ENCODE data around the gene RBMS1. TPM values are rescaled to one million over a fixed set of nuclear protein-coding genes. Genes with fewer than 3 reads are reported as not detected.

The RBMS1 gene
- total RNA-seq, 2 experiments from 2014 or later = 35.8 to 38.6 TPM

GRCh38 chr2:160299540-160299939 lies 194.1 kb downstream of the RBMS1 start:
- Mint-ChIP-seq H3K9me3 (no peaks in the 10 kb centered on the region), H3K4me1 (ENCODE audit: low read depth) (peaks cover 79% of the 10 kb centered on the region), H3K36me3 (ENCODE audit: low read depth) (peaks cover 60% of the 10 kb centered on the region), H3K27ac (peak overlapping the region; percentile 68), H3K27me3 (no peaks in the 10 kb centered on the region), H3K4me3 (no peak overlapping the region)
- CTCF ChIA-PET = interaction anchor here (1.4 to 1.6 kb wide), 2 partner anchors 18 to 22 kb away, joined by 3 to 4 read pairs; no protein-coding TSS in a partner anchor
- POLR2A ChIA-PET = no interaction called here
- TF ChIP-seq CTCF (IDR thresholded peaks at IDR 0.05) = no peak
- intact Hi-C loops (cut with micrococcal nuclease) = no loop called here
- ATAC-seq (peak; percentile 37), DNase-seq (peak; percentile 17)

- CTCF ChIA-PET = interaction anchor here (1.6 kb wide), 1 partner anchor 23 kb away, joined by 4 read pairs; no protein-coding TSS in a partner anchor
- Mint-ChIP-seq H3K9me3 (no peaks in the 10 kb centered on the region), H3K4me1 (ENCODE audit: low read depth) (peaks cover 83% of the 10 kb centered on the region), H3K36me3 (ENCODE audit: low read depth) (peaks cover 61% of the 10 kb centered on the region), H3K4me3 (no peak overlapping the region), H3K27me3 (no peaks in the 10 kb centered on the region), H3K27ac (no peak overlapping the region)
- no peak for TF ChIP-seq CTCF (IDR thresholded peaks at IDR 0.05)
- intact Hi-C loops (cut with micrococcal nuclease) = no loop called here
- POLR2A ChIA-PET = no interaction called here
- DNase-seq (no peak), ATAC-seq (no peak)
Observed at GRCh38 chr2:160298960-160299359, 194.6 kb downstream of the RBMS1 start.

GRCh38 chr2:160295519-160296207 lies 197.9 kb downstream of the RBMS1 start:
- H3K4me3 Mint-ChIP-seq = no peak overlapping the region
- ChIA-PET CTCF (interaction anchor here (0.7 to 2.0 kb wide), 5 partner anchors 17 to 185 kb away, joined by 3 to 8 read pairs (median 3); no protein-coding TSS in a partner anchor), POLR2A (interaction anchor here (1.3 to 1.6 kb wide), 2 partner anchors 25 to 29 kb away, joined by 3 to 6 read pairs; no protein-coding TSS in a partner anchor)
- H3K36me3 Mint-ChIP-seq (ENCODE audit: low read depth) = peaks cover 58% of the 10 kb centered on the region
- no peaks in the 10 kb centered on the region for H3K27me3 Mint-ChIP-seq
- TF ChIP-seq CTCF (IDR thresholded peaks at IDR 0.05) = no peak
- intact Hi-C loops (cut with micrococcal nuclease) = no loop called here
- peak; percentile 22 for DNase-seq
- H3K9me3 Mint-ChIP-seq = no peaks in the 10 kb centered on the region
- peak overlapping the region; percentile 64 for H3K27ac Mint-ChIP-seq
- ATAC-seq = peak; percentile 43
- peaks cover 74% of the 10 kb centered on the region for H3K4me1 Mint-ChIP-seq (ENCODE audit: low read depth)

- intact Hi-C loops (cut with micrococcal nuclease) = no loop called here
- H3K4me1 Mint-ChIP-seq (ENCODE audit: low read depth) = peaks cover 69% of the 10 kb centered on the region
- CTCF ChIA-PET = interaction anchor here (0.7 to 1.1 kb wide), 3 partner anchors 16 to 29 kb away, joined by 3 read pairs; no protein-coding TSS in a partner anchor
- no peaks in the 10 kb centered on the region for H3K27me3 Mint-ChIP-seq
- ATAC-seq = no peak
- H3K27ac Mint-ChIP-seq = peak overlapping the region; percentile 64
- TF ChIP-seq CTCF (IDR thresholded peaks at IDR 0.05) = no peak
- no peak for DNase-seq
- no peak overlapping the region for H3K4me3 Mint-ChIP-seq
- no peaks in the 10 kb centered on the region for H3K9me3 Mint-ChIP-seq
- POLR2A ChIA-PET = interaction anchor here (1.3 to 1.6 kb wide), 2 partner anchors 25 to 28 kb away, joined by 3 to 6 read pairs; no protein-coding TSS in a partner anchor
- H3K36me3 Mint-ChIP-seq (ENCODE audit: low read depth) = peaks cover 55% of the 10 kb centered on the region
Observed at GRCh38 chr2:160294889-160295288, 198.7 kb downstream of the RBMS1 start.

GRCh38 chr2:160294339-160294803 lies 199.2 kb downstream of the RBMS1 start:
- CTCF ChIA-PET = interaction anchor here (1.1 kb wide), 1 partner anchor 29 kb away, joined by 3 read pairs; no protein-coding TSS in a partner anchor
- no peak for TF ChIP-seq CTCF (IDR thresholded peaks at IDR 0.05)
- H3K4me3 Mint-ChIP-seq = no peak overlapping the region
- intact Hi-C loops (cut with micrococcal nuclease) = no loop called here
- H3K27me3 Mint-ChIP-seq = no peaks in the 10 kb centered on the region
- POLR2A ChIA-PET = interaction anchor here (1.3 to 1.6 kb wide), 2 partner anchors 24 to 28 kb away, joined by 3 to 6 read pairs; no protein-coding TSS in a partner anchor
- ATAC-seq (peak; percentile 85), DNase-seq (peak; percentile 47)
- H3K9me3 Mint-ChIP-seq = no peaks in the 10 kb centered on the region
- H3K4me1 Mint-ChIP-seq (ENCODE audit: low read depth) = peaks cover 64% of the 10 kb centered on the region
- peaks cover 49% of the 10 kb centered on the region for H3K36me3 Mint-ChIP-seq (ENCODE audit: low read depth)
- peak overlapping the region; percentile 62 for H3K27ac Mint-ChIP-seq

All from activated CD8-positive, alpha-beta T cell treated with anti-CD3 and anti-CD28 coated beads for 36 hours (primary cell).